Measurements from ENCODE around the gene SNAI3.

The SNAI3 gene

GRCh38 chr16:88726408-88726749 is 40.1 kb upstream of the SNAI3 start:
- H3K36me3 ChIP-seq (replicated peaks; ENCODE audit: low read depth, low read length), result peaks cover 8% of the 10 kb centered on the region
- H3K9me3 ChIP-seq (ENCODE audit: insufficient read depth, low read length), result no peaks in the 10 kb centered on the region
- no peaks in the 10 kb centered on the region for H3K27me3 ChIP-seq (ENCODE audit: low read depth, low read length)
- H3K4me3 ChIP-seq (ENCODE audit: low read length), result no peak overlapping the region
- no peaks in the 10 kb centered on the region for H3K79me2 ChIP-seq (ENCODE audit: low read length)
- H2AFZ ChIP-seq (ENCODE audit: low read depth, low read length), result no peak overlapping the region
- H3K4me2 ChIP-seq (ENCODE audit: low read length), result no peak overlapping the region
- H4K20me1 ChIP-seq (ENCODE audit: insufficient read depth, low read length), result no peaks in the 10 kb centered on the region
- no peak overlapping the region for H3K27ac ChIP-seq (ENCODE audit: low read length)
- TF ChIP-seq CTCF (IDR thresholded peaks at IDR 0.05; ENCODE audit: low read depth, low read length) (no peak), EZH2phosphoT487 (IDR thresholded peaks at IDR 0.05; ENCODE audit: low read depth) (no peak)
- H3K4me1 ChIP-seq (ENCODE audit: low read length), result no peaks in the 10 kb centered on the region
- H3K9ac ChIP-seq (ENCODE audit: low read length), result no peak overlapping the region

GRCh38 chr16:88725609-88726407 is 39.5 kb upstream of the SNAI3 start:
- no peaks in the 10 kb centered on the region for H3K4me1 ChIP-seq (ENCODE audit: low read length)
- H3K4me3 ChIP-seq (ENCODE audit: low read length), result no peak overlapping the region
- H4K20me1 ChIP-seq (ENCODE audit: insufficient read depth, low read length), result no peaks in the 10 kb centered on the region
- TF ChIP-seq CTCF (IDR thresholded peaks at IDR 0.05; ENCODE audit: low read depth, low read length), result no peak
- TF ChIP-seq EZH2phosphoT487 (IDR thresholded peaks at IDR 0.05; ENCODE audit: low read depth), result no peak
- H3K79me2 ChIP-seq (ENCODE audit: low read length), result no peaks in the 10 kb centered on the region
- no peak overlapping the region for H3K4me2 ChIP-seq (ENCODE audit: low read length)
- H3K9ac ChIP-seq (ENCODE audit: low read length), result no peak overlapping the region
- no peaks in the 10 kb centered on the region for H3K9me3 ChIP-seq (ENCODE audit: insufficient read depth, low read length)
- no peak overlapping the region for H3K27ac ChIP-seq (ENCODE audit: low read length)
- H3K36me3 ChIP-seq (replicated peaks; ENCODE audit: low read depth, low read length), result peaks cover 10% of the 10 kb centered on the region
- no peak overlapping the region for H2AFZ ChIP-seq (ENCODE audit: low read depth, low read length)
- no peaks in the 10 kb centered on the region for H3K27me3 ChIP-seq (ENCODE audit: low read depth, low read length)

- H3K4me2 ChIP-seq (ENCODE audit: low read length), result no peak overlapping the region
- no peaks in the 10 kb centered on the region for H3K79me2 ChIP-seq (ENCODE audit: low read length)
- no peaks in the 10 kb centered on the region for H3K9me3 ChIP-seq (ENCODE audit: insufficient read depth, low read length)
- H3K4me3 ChIP-seq (ENCODE audit: low read length), result no peak overlapping the region
- H3K36me3 ChIP-seq (replicated peaks; ENCODE audit: low read depth, low read length), result peaks cover 8% of the 10 kb centered on the region
- H3K27me3 ChIP-seq (ENCODE audit: low read depth, low read length), result no peaks in the 10 kb centered on the region
- no peaks in the 10 kb centered on the region for H4K20me1 ChIP-seq (ENCODE audit: insufficient read depth, low read length)
- TF ChIP-seq CTCF (IDR thresholded peaks at IDR 0.05; ENCODE audit: low read depth, low read length), result no peak
- TF ChIP-seq EZH2phosphoT487 (IDR thresholded peaks at IDR 0.05; ENCODE audit: low read depth), result no peak
- no peaks in the 10 kb centered on the region for H3K4me1 ChIP-seq (ENCODE audit: low read length)
- H2AFZ ChIP-seq (ENCODE audit: low read depth, low read length), result no peak overlapping the region
- no peak overlapping the region for H3K9ac ChIP-seq (ENCODE audit: low read length)
- no peak overlapping the region for H3K27ac ChIP-seq (ENCODE audit: low read length)
Measured at GRCh38 chr16:88724855-88725555, 38.7 kb upstream of the SNAI3 start.

GRCh38 chr16:88723911-88724310 is 37.6 kb upstream of the SNAI3 start:
- Histone ChIP-seq H2AFZ (ENCODE audit: low read depth, low read length) (no peak overlapping the region), H3K4me2 (ENCODE audit: low read length) (no peak overlapping the region), H3K9ac (ENCODE audit: low read length) (no peak overlapping the region), H3K4me1 (ENCODE audit: low read length) (no peaks in the 10 kb centered on the region), H3K79me2 (ENCODE audit: low read length) (no peaks in the 10 kb centered on the region), H3K27ac (ENCODE audit: low read length) (no peak overlapping the region), H3K4me3 (ENCODE audit: low read length) (no peak overlapping the region), H3K9me3 (ENCODE audit: insufficient read depth, low read length) (no peaks in the 10 kb centered on the region), H3K27me3 (ENCODE audit: low read depth, low read length) (no peaks in the 10 kb centered on the region), H3K36me3 (replicated peaks; ENCODE audit: low read depth, low read length) (peaks cover 10% of the 10 kb centered on the region), H4K20me1 (ENCODE audit: insufficient read depth, low read length) (no peaks in the 10 kb centered on the region)
- TF ChIP-seq CTCF (IDR thresholded peaks at IDR 0.05; ENCODE audit: low read depth, low read length) (no peak), EZH2phosphoT487 (IDR thresholded peaks at IDR 0.05; ENCODE audit: low read depth) (no peak)

Measured in OCI-LY3 (cell line).